GM12878 (cell line): ENCODE data around the gene VPS52. TPM values are rescaled to one million over a fixed set of nuclear protein-coding genes. Genes with fewer than 3 reads are reported as not detected.

Experiments
- CHD4 ChIP-seq: fragments of 200-600 bp; sonication (generic); IDR thresholded peaks from 2 replicates; pipeline ENCODE4 v1.6.1; 2016; ENCODE audit warnings: mild to moderate bottlenecking
- CTCF ChIP-seq, 3 experiments: IDR thresholded peaks in 2 of 3; conservative IDR thresholded peaks in 1 of 3; 2 replicates each; pipeline ENCODE4 v1.5.1; 2011; ENCODE audit warnings: low read depth in 3 of 3, low read length in 3 of 3, mild to moderate bottlenecking in 3 of 3, control low read depth in 2 of 3, moderate library complexity in 2 of 3, inconsistent platforms in 1 of 3, mixed read lengths in 1 of 3; ENCODE audit not compliant: control insufficient read depth in 2 of 3, insufficient read depth in 1 of 3; ENCODE audit errors: extremely low read depth in 1 of 3
- E2F8 ChIP-seq: fragments of 450-650 bp; IDR thresholded peaks from 2 replicates; pipeline ENCODE4 v1.6.1; 2018; ENCODE audit warnings: mild to moderate bottlenecking, low read depth, moderate library complexity; ENCODE audit not compliant: partially characterized antibody
- EGR1 ChIP-seq, 2 experiments: IDR thresholded peaks; 1 replicate in 1 of 2; 2 replicates in 1 of 2; pipeline ENCODE4 v1.6.1; 2011 to 2012; ENCODE audit warnings: low read depth in 2 of 2, low read length in 2 of 2, borderline replicate concordance in 1 of 2, mild to moderate bottlenecking in 1 of 2, moderate library complexity in 1 of 2
- IRF4 ChIP-seq: IDR thresholded peaks from 2 replicates; pipeline ENCODE4 v1.6.1; 2011; ENCODE audit warnings: low read depth, low read length
- MYB ChIP-seq: fragments of 150-350 bp; IDR thresholded peaks from 2 replicates; pipeline ENCODE4 v1.6.1; 2014; ENCODE audit warnings: mild to moderate bottlenecking, low read depth, low read length, borderline replicate concordance
- NFYA ChIP-seq: IDR thresholded peaks from 2 replicates; pipeline ENCODE4 v1.6.1; 2011; ENCODE audit warnings: low read depth, mild to moderate bottlenecking, low read length, improper control_type of control experiment, borderline replicate concordance
- NRF1 ChIP-seq: conservative IDR thresholded peaks from 2 replicates; pipeline ENCODE4 v1.6.1; 2011; ENCODE audit warnings: mild to moderate bottlenecking, low read depth, low read length, improper control_type of control experiment
- PAX8 ChIP-seq: fragments of 450-650 bp; IDR thresholded peaks from 2 replicates; pipeline ENCODE4 v1.6.1; 2017; ENCODE audit warnings: mild to moderate bottlenecking, moderate library complexity
- POLR2AphosphoS5 ChIP-seq: IDR thresholded peaks from 2 replicates; pipeline ENCODE4 v1.6.1; 2011; ENCODE audit warnings: mild to moderate bottlenecking, low read length, inconsistent platforms
- RBBP5 ChIP-seq: fragments of 200-600 bp; sonication (generic); conservative IDR thresholded peaks from 2 replicates; pipeline ENCODE4 v1.6.1; 2016
- SKIL ChIP-seq: fragments of 450-650 bp; IDR thresholded peaks from 2 replicates; pipeline ENCODE4 v1.6.1; 2017; ENCODE audit warnings: mild to moderate bottlenecking, low read depth, inconsistent platforms; ENCODE audit not compliant: poor library complexity, severe bottlenecking
- SMAD5 ChIP-seq: IDR thresholded peaks from 2 replicates; pipeline ENCODE4 v1.6.1; 2016; ENCODE audit warnings: antibody characterized with exemption, low read depth
- SREBF1 ChIP-seq: IDR thresholded peaks from 2 replicates; pipeline ENCODE4 v1.6.1; 2012; ENCODE audit warnings: mild to moderate bottlenecking, low read length
- SREBF2 ChIP-seq: IDR thresholded peaks from 2 replicates; pipeline ENCODE4 v1.6.1; 2012; ENCODE audit warnings: mild to moderate bottlenecking, low read length
- SRF ChIP-seq, 2 experiments: IDR thresholded peaks; 2 replicates each; pipeline ENCODE4 v1.6.1; 2011; ENCODE audit warnings: low read depth in 2 of 2, low read length in 2 of 2, mild to moderate bottlenecking in 1 of 2, moderate library complexity in 1 of 2
- USF2 ChIP-seq: IDR thresholded peaks from 2 replicates; pipeline ENCODE4 v1.6.1; 2011; ENCODE audit warnings: low read depth, low read length, improper control_type of control experiment, borderline replicate concordance
- YY1 ChIP-seq: IDR thresholded peaks from 2 replicates; pipeline ENCODE4 v1.6.1; 2011; ENCODE audit warnings: low read depth, mild to moderate bottlenecking, low read length
- ZBED1 ChIP-seq: IDR thresholded peaks from 2 replicates; pipeline ENCODE4 v1.6.1; 2016; ENCODE audit warnings: borderline replicate concordance
- ZBTB33 ChIP-seq: fragments of 450-650 bp; IDR thresholded peaks from 2 replicates; pipeline ENCODE4 v1.6.1; 2017; ENCODE audit warnings: mild to moderate bottlenecking
- ZNF384 ChIP-seq: IDR thresholded peaks from 2 replicates; pipeline ENCODE4 v1.6.1; 2012; ENCODE audit warnings: low read depth, mild to moderate bottlenecking, low read length, improper control_type of control experiment, borderline replicate concordance
- polyA plus RNA-seq, 11 experiments: library from polyadenylated mRNA; depleted of rRNA in 4 of 11; unstranded in 6 of 11; stranded (reverse) in 5 of 11; fragments of >200 nt; fragmentation: Nextera tagmentation in 4 of 11; fragmentation: Illumina TruSeq in 1 of 11; extraction: Ambion mirVana in 4 of 11; extraction: Trizol in 1 of 11; gene quantifications; 1 replicate in 1 of 11; 2 replicates in 10 of 11; pipeline versions ENCODE4 v1.2.1 to v1.2.3, GENCODE V29; 2011 to 2016; ENCODE audit warnings: inconsistent platforms in 2 of 11, missing spikeins in 2 of 11, low read depth in 1 of 11
- total RNA-seq, 4 experiments: library from RNA; depleted of rRNA in 3 of 4; stranded (reverse); fragments of >200 nt in 3 of 4; fragmentation: Illumina TruSeq in 1 of 4; extraction: Trizol in 1 of 4; gene quantifications; 2 replicates each; pipeline versions ENCODE4 v1.2.1 to v1.2.3, GENCODE V29; 2013 to 2021

The VPS52 gene
- total and polyA plus RNA-seq, 10 of the 15 experiments (the other 5 are each of a cell fraction or from before 2014, with no cell fraction given) = 11.3 to 52.7 (median 36.7) TPM

- TF ChIP-seq CTCF (IDR thresholded peaks at IDR 0.05 in 2 of 3, conservative IDR thresholded peaks at IDR 0.05 in 1 of 3; ENCODE audit: control insufficient read depth in 2 of 3, extremely low read depth in 1 of 3, insufficient read depth in 1 of 3, low read depth in 3 of 3, low read length in 3 of 3) (no peak), PAX8 (no peak), NRF1 (no peak), SKIL (no peak), USF2 (no peak), ZBED1 (no peak), SREBF1 (no peak), POLR2AphosphoS5 (no peak), ZBTB33 (no peak), E2F8 (peak; percentile 53), SMAD5 (no peak), ZNF384 (peak; percentile 83; the same call in 1 of the 2 replicates), IRF4 (no peak), MYB (no peak), SREBF2 (no peak), CHD4 (no peak), EGR1 (IDR thresholded peaks at IDR 0.05; ENCODE audit: borderline replicate concordance in 1 of 2, low read depth in 2 of 2, low read length in 2 of 2) (peak in 1 of 2 experiments; percentile 86; a peak in 2 of 3 replicates), YY1 (peak; percentile 94), NFYA (no peak), RBBP5 (no peak), SRF (IDR thresholded peaks at IDR 0.05; ENCODE audit: low read depth in 2 of 2, low read length in 2 of 2) (no peak)
These were observed 46.2 kb upstream of the VPS52 start, which contains the start of gene ZBTB22 (continued) for GRCh38 chr6:33317669-33318425.
